Measurements from ENCODE around the gene POU2AF2.

DNA sequence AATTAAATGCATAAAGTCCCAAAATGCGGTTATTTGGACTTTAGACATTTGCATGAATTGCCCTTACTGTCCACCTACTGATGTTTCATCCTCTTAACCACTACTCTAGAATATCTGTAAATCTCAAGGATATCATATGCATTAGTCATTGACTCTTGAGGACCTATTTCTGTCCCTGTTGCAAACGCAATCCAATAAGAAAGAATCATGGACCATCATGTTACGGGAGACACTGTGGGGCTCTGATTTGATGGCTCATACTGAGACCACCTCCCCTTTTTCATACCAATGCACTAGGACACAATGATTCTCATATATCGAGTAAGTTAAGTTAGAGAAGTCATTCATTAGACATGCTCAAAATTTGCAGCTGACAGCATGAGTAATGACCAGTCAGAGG, 14.4 kb downstream of the POU2AF2 start:
- TF ChIP-seq REST (IDR thresholded peaks at IDR 0.05; ENCODE audit: insufficient read depth in 1 of 2, low read depth in 2 of 2, low read length in 2 of 2) (no peak), POLR2AphosphoS5 (IDR thresholded peaks at IDR 0.05; ENCODE audit: low read depth, low read length) (no peak), TAF1 (IDR thresholded peaks at IDR 0.05; ENCODE audit: borderline replicate concordance, insufficient read depth, low read length) (no peak)

Measured in PFSK-1 (cell line).